ENCODE results near the gene GIMAP5.

GRCh38 chr7:150715738-150716137, 21.5 kb upstream of the GIMAP5 start:
- TF ChIP-seq, protein P1, sequence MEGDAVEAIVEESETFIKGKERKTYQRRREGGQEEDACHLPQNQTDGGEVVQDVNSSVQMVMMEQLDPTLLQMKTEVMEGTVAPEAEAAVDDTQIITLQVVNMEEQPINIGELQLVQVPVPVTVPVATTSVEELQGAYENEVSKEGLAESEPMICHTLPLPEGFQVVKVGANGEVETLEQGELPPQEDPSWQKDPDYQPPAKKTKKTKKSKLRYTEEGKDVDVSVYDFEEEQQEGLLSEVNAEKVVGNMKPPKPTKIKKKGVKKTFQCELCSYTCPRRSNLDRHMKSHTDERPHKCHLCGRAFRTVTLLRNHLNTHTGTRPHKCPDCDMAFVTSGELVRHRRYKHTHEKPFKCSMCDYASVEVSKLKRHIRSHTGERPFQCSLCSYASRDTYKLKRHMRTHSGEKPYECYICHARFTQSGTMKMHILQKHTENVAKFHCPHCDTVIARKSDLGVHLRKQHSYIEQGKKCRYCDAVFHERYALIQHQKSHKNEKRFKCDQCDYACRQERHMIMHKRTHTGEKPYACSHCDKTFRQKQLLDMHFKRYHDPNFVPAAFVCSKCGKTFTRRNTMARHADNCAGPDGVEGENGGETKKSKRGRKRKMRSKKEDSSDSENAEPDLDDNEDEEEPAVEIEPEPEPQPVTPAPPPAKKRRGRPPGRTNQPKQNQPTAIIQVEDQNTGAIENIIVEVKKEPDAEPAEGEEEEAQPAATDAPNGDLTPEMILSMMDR (IDR thresholded peaks at IDR 0.05): no peak
- TF ChIP-seq POLR2A (IDR thresholded peaks at IDR 0.05): no peak

All from body of pancreas (tissue), 4 donors.